ENCODE results near the gene EXOC2. TPM values are rescaled to one million over a fixed set of nuclear protein-coding genes. Genes with fewer than 3 reads are reported as not detected.
"Not testable (repeated sequence)": the region's sequence is repeated elsewhere in the genome, so short reads cannot be mapped to it uniquely, and the experiment has no call there.

The EXOC2 gene
- total and polyA plus RNA-seq, 8 donors, result 2.5 to 10.3 (median 6.4) TPM

GRCh38 chr6:563863-564262 is 129.1 kb downstream of the EXOC2 start:
- TF ChIP-seq, protein P1, sequence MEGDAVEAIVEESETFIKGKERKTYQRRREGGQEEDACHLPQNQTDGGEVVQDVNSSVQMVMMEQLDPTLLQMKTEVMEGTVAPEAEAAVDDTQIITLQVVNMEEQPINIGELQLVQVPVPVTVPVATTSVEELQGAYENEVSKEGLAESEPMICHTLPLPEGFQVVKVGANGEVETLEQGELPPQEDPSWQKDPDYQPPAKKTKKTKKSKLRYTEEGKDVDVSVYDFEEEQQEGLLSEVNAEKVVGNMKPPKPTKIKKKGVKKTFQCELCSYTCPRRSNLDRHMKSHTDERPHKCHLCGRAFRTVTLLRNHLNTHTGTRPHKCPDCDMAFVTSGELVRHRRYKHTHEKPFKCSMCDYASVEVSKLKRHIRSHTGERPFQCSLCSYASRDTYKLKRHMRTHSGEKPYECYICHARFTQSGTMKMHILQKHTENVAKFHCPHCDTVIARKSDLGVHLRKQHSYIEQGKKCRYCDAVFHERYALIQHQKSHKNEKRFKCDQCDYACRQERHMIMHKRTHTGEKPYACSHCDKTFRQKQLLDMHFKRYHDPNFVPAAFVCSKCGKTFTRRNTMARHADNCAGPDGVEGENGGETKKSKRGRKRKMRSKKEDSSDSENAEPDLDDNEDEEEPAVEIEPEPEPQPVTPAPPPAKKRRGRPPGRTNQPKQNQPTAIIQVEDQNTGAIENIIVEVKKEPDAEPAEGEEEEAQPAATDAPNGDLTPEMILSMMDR (IDR thresholded peaks at IDR 0.05), result no peak
- H3K27ac ChIP-seq, result no peak overlapping the region
- intact Hi-C loops (cut with DNase I), result no loop called here
- no peaks in the 10 kb centered on the region for H3K9me3 ChIP-seq
- FAIRE-seq (no peak), ATAC-seq (no peak), DNase-seq (no peak)
- H3K4me1 ChIP-seq, result no peaks in the 10 kb centered on the region
- peaks cover 0 to 24% (median 0%) of the 10 kb centered on the region in 3 donors for H3K36me3 ChIP-seq
- 90 to 93% methylated on average over 13 of the region's 13 CpGs for WGBS, 2 donors
- no peaks in the 10 kb centered on the region for H3K27me3 ChIP-seq
- H3K4me3 ChIP-seq, result no peak overlapping the region

- DNase-seq (no peak), FAIRE-seq (no peak), ATAC-seq (no peak)
- Histone ChIP-seq H3K4me1 (no peaks in the 10 kb centered on the region), H3K36me3 (peaks cover 0 to 24% (median 0%) of the 10 kb centered on the region in 3 donors), H3K27me3 (no peaks in the 10 kb centered on the region), H3K4me3 (no peak overlapping the region), H3K9me3 (no peaks in the 10 kb centered on the region), H3K27ac (no peak overlapping the region)
- intact Hi-C loops (cut with DNase I), result no loop called here
- 94 to 97% methylated on average over 15 of the region's 15 CpGs for WGBS, 2 donors
- TF ChIP-seq, protein P1 (IDR thresholded peaks at IDR 0.05), result no peak
Measured at GRCh38 chr6:562052-562676, 130.8 kb downstream of the EXOC2 start.

GRCh38 chr6:561335-561734 is 131.6 kb downstream of the EXOC2 start:
- DNase-seq; H3K27ac ChIP-seq; H3K4me3 ChIP-seq; intact Hi-C loops (cut with DNase I); H3K27me3 ChIP-seq; ATAC-seq; H3K4me1 ChIP-seq; FAIRE-seq; H3K9me3 ChIP-seq: not testable (repeated sequence)
- peaks cover 0 to 25% (median 0%) of the 10 kb centered on the region in 3 donors for H3K36me3 ChIP-seq
- WGBS, 2 donors, result 93 to 95% methylated on average over 7 of the region's 7 CpGs

- WGBS, 2 donors, result 86 to 91% methylated on average over 3 of the region's 3 CpGs
- ATAC-seq, result no peak
- Histone ChIP-seq H3K27me3 (no peaks in the 10 kb centered on the region), H3K27ac (no peak overlapping the region), H3K9me3 (no peaks in the 10 kb centered on the region), H3K36me3 (peaks cover 0 to 21% (median 6%) of the 10 kb centered on the region in 3 donors), H3K4me3 (no peak overlapping the region), H3K4me1 (no peaks in the 10 kb centered on the region)
- intact Hi-C loops (cut with DNase I), result no loop called here
- DNase-seq, result no peak
- no peak for FAIRE-seq
- TF ChIP-seq, protein P1 (IDR thresholded peaks at IDR 0.05), result no peak
Measured at GRCh38 chr6:558959-559358, 134.0 kb downstream of the EXOC2 start.

- Histone ChIP-seq H3K27ac (no peak overlapping the region), H3K36me3 (peaks cover 0 to 17% (median 6%) of the 10 kb centered on the region in 3 donors), H3K4me3 (no peak overlapping the region), H3K27me3 (no peaks in the 10 kb centered on the region), H3K4me1 (no peaks in the 10 kb centered on the region), H3K9me3 (no peaks in the 10 kb centered on the region)
- DNase-seq (no peak), FAIRE-seq (no peak), ATAC-seq (no peak)
- TF ChIP-seq, protein P1 (IDR thresholded peaks at IDR 0.05), result peak in 1 of 4 donors; percentile 10
- intact Hi-C loops (cut with DNase I), result no loop called here
Measured at GRCh38 chr6:558089-558488, 134.8 kb downstream of the EXOC2 start.

Data from pancreas (tissue), 10 donors.